GM13977 (cell line): Measurements from ENCODE around the gene HTR4.

Source experiments
- DNase-seq: peaks from one replicate; pipeline ENCODE4 v3.0.0; 2012; ENCODE audit warnings: low spot score
- in situ Hi-C: fragments of 300-500 bp; cut with MboI; formaldehyde crosslinking; loops from one replicate; pipeline ENCODE4 v1.12.0; 2022; ENCODE audit warnings: low sequenced_read_pairs, low pct_unique_long_range_greater_than_20kb, mixed read lengths, inconsistent platforms; ENCODE audit not compliant: unreplicated experiment
- TF ChIP-seq, protein P1 (sequence below): IDR thresholded peaks from 2 replicates; pipeline ENCODE4 v1.5.1; 2012; ENCODE audit warnings: mild to moderate bottlenecking, control low read depth; ENCODE audit not compliant: insufficient read depth; ENCODE audit errors: extremely low read depth, missing control alignments

HTR4 gene

DNA sequence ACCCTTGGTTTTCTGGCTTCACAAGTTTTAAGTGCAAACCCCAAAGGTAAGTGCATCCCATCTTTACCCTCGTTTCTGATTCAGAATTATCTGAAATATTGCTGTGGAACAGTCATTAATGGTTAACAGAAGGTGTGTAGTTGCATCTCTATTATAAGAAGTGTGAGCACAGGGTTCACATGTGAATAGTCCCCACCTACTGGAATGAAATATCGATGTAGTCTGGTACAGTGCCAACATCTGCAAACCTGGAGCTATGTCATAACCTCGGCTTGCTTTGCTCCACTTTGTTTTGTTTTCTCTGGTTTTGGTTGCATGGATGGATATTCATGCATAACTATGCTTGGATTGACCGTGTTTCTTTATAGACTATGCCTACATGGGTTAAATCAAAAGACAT is 12.6 kb downstream of the HTR4 start:
- in situ Hi-C loops: no loop called here
- DNase-seq: no peak
- TF ChIP-seq, protein P1, sequence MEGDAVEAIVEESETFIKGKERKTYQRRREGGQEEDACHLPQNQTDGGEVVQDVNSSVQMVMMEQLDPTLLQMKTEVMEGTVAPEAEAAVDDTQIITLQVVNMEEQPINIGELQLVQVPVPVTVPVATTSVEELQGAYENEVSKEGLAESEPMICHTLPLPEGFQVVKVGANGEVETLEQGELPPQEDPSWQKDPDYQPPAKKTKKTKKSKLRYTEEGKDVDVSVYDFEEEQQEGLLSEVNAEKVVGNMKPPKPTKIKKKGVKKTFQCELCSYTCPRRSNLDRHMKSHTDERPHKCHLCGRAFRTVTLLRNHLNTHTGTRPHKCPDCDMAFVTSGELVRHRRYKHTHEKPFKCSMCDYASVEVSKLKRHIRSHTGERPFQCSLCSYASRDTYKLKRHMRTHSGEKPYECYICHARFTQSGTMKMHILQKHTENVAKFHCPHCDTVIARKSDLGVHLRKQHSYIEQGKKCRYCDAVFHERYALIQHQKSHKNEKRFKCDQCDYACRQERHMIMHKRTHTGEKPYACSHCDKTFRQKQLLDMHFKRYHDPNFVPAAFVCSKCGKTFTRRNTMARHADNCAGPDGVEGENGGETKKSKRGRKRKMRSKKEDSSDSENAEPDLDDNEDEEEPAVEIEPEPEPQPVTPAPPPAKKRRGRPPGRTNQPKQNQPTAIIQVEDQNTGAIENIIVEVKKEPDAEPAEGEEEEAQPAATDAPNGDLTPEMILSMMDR: no peak

DNA sequence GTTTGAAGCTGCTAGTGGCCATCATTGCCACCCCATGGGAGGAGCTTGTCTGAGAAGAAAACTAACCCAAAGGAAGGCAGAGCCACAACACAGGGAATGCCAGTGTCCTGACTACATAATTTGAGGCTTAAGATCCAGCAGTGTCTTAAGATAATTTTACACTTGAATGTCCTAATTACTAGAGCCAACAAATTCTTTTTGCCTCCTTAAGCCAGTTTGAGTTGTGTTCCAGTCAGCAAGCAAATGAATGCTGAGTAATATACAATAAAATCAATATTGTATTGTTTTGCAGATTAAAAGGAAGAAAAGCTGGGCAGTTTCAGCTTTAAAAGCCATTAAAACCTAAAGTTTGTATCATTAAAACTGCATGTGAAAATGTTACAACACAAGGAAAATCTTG is 13.9 kb downstream of the HTR4 start:
- TF ChIP-seq, protein P1: no peak
- DNase-seq: no peak
- in situ Hi-C loops: no loop called here

DNA sequence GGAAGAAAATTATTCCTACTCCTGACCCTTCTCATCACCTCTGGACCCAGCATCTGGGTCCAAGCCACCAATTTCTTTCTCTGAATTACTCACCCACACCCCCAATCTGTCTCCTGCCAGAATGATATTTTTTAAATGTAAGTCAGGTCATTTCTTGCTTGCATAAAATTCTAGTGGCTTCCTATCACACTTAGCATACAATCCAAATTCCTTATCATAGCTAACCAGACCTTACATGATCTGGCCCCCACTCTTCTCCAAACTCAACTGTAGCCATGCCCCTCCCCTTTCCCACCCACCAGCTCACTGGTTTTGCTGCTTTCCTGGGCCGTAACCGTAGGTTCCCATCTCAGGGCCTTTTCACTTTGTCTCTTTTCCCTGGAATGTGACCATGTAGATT is 15.2 kb downstream of the HTR4 start:
- in situ Hi-C loops: no loop called here
- TF ChIP-seq, protein P1: no peak
- DNase-seq: no peak

DNA sequence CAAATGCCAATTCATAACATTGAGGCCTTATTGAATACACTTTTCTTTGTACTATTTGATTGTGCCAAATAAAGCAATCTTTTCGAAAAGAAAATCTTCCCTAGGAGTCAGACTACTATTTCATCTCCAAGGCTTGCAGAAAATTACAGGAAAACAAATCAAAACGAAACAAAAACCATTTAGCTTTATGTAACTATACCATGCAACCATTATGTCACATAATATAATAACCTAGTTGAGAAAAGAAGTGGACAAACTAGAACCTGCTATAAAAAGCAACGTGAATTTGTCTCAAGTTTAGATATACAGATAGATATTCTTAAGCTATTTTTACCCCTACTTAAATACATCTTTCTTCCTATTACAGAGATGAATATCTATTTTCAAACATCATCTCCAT is 18.0 kb downstream of the HTR4 start:
- in situ Hi-C loops: no loop called here
- TF ChIP-seq, protein P1: no peak
- DNase-seq: no peak

DNA sequence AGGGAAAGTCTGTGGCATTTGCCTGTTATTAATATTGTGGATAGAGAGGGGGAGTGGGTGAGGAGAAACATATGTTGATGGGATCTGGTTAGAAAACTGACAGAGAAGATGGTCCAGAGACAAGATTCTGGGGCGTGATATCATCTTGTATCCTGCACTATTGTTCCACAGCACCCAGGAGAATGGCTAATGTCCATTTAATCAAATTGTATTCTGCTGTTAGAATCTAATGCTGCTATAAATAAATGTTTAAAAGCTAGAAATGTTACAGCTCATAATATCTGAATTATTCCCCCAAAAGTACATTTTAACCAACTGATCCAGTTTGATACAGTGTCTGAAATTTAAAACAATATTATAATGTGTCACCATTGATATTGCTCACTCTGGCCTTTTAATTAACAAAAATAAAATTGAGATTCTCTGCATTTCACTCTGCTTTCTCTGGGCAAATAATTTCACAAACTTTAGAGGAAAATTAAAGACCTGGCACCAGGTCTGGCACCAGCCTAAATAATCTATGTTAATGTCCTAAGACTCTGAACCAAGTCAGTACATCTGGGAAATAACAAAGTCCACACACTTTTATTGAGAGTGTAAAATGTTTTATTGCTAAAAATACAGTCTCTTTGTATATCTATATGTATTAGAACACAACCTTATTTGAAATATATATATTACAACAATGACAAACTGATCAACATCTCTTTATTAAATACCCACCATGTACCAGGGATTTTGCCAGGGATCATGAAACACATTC is 18.8 kb downstream of the HTR4 start:
- in situ Hi-C loops: no loop called here
- DNase-seq: no peak
- TF ChIP-seq, protein P1: no peak

DNA sequence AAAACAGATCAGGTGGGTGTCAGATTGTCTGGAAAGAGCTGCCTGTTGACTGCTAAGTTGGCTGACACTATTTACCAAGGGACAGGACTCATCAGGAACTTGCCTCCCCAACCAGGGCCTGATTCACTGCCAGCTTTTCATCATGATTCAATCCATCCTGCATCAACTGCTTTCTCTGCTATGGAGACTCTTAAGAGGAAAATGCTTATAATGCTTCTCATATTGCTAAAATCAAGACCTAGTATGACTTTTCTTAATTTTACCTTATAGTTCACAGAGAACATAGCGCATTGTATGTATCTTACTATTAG is 21.3 kb downstream of the HTR4 start:
- in situ Hi-C loops: no loop called here
- no peak for DNase-seq
- TF ChIP-seq, protein P1: no peak
